DMS53 treated with DMSO at 0.1 percent for 48 hours (cell line): ENCODE measurements around the gene CPNE1.
A peak's percentile ranks its signal among the peaks of the same experiment; 100 is the strongest.

Source experiments
- DNase-seq: peaks from one replicate; lab custom pipeline; 2025; ENCODE audit not compliant: unreplicated experiment; lab: John Stamatoyannopoulos, UW

The CPNE1 gene

GRCh38 chr20:35600993-35601973 is 63.4 kb downstream of the CPNE1 start:
- DNase-seq, result peak; percentile 31

GRCh38 chr20:35600176-35600992 is 64.3 kb downstream of the CPNE1 start:
- no peak for DNase-seq

GRCh38 chr20:35599776-35600120 is 65.0 kb downstream of the CPNE1 start:
- DNase-seq, result no peak

- DNase-seq, result peak; percentile 13
Measured at GRCh38 chr20:35598899-35599775, 65.6 kb downstream of the CPNE1 start.

- no peak for DNase-seq
Measured at GRCh38 chr20:35598476-35598875, 66.2 kb downstream of the CPNE1 start.

GRCh38 chr20:35597186-35597585 is 67.5 kb downstream of the CPNE1 start:
- DNase-seq, result no peak

- no peak for DNase-seq
Measured at GRCh38 chr20:35595901-35596300, 68.8 kb downstream of the CPNE1 start.

- DNase-seq, result no peak
Measured at GRCh38 chr20:35595456-35595855, 69.2 kb downstream of the CPNE1 start.

- DNase-seq, result no peak
Measured at GRCh38 chr20:35592339-35592974, 72.2 kb downstream of the CPNE1 start.

GRCh38 chr20:35588397-35588796 is 76.3 kb downstream of the CPNE1 start:
- DNase-seq, result no peak

- no peak for DNase-seq
Measured at GRCh38 chr20:35587436-35587835, 77.3 kb downstream of the CPNE1 start.

- DNase-seq, result no peak
Measured at GRCh38 chr20:35586751-35587425, 77.8 kb downstream of the CPNE1 start.

GRCh38 chr20:35583636-35584560 is 80.8 kb downstream of the CPNE1 start:
- no peak for DNase-seq

- no peak for DNase-seq
Measured at GRCh38 chr20:35582741-35583404, 81.8 kb downstream of the CPNE1 start.

GRCh38 chr20:35582131-35582530 is 82.6 kb downstream of the CPNE1 start:
- DNase-seq, result no peak

GRCh38 chr20:35579196-35579595 is 85.5 kb downstream of the CPNE1 start:
- no peak for DNase-seq

- DNase-seq, result no peak
Measured at GRCh38 chr20:35578469-35578868, 86.2 kb downstream of the CPNE1 start.

- DNase-seq, result no peak
Measured at GRCh38 chr20:35576816-35577215, 87.9 kb downstream of the CPNE1 start.
